ENCODE measurements around the gene GJA1.

GRCh38 chr6:121436960-121437850 lies 1.8 kb downstream of the GJA1 start:
- TF ChIP-seq, protein P1, sequence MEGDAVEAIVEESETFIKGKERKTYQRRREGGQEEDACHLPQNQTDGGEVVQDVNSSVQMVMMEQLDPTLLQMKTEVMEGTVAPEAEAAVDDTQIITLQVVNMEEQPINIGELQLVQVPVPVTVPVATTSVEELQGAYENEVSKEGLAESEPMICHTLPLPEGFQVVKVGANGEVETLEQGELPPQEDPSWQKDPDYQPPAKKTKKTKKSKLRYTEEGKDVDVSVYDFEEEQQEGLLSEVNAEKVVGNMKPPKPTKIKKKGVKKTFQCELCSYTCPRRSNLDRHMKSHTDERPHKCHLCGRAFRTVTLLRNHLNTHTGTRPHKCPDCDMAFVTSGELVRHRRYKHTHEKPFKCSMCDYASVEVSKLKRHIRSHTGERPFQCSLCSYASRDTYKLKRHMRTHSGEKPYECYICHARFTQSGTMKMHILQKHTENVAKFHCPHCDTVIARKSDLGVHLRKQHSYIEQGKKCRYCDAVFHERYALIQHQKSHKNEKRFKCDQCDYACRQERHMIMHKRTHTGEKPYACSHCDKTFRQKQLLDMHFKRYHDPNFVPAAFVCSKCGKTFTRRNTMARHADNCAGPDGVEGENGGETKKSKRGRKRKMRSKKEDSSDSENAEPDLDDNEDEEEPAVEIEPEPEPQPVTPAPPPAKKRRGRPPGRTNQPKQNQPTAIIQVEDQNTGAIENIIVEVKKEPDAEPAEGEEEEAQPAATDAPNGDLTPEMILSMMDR (conservative IDR thresholded peaks at IDR 0.05 in 1 of 2, IDR thresholded peaks at IDR 0.05 in 1 of 2; ENCODE audit: low read depth in 1 of 2, low read length in 2 of 2): no peak
- no peak for TF ChIP-seq EZH2 (IDR thresholded peaks at IDR 0.05; ENCODE audit: low read length, missing control alignments)
